Neural progenitor cell (in vitro differentiated cells): ENCODE results near the gene CCDC183. TPM values are rescaled to one million over a fixed set of nuclear protein-coding genes. Genes with fewer than 3 reads are reported as not detected.
"Not testable (repeated sequence)": the region's sequence is repeated elsewhere in the genome, so short reads cannot be mapped to it uniquely, and the experiment has no call there.

Experiments
- DNase-seq: peaks from one replicate; pipeline ENCODE4 v3.0.0-alpha.2; 2016; ENCODE audit warnings: low spot score
- H2AFZ ChIP-seq: fragments of 200-600 bp; sonication (generic); replicated peaks from 2 replicates; pipeline ENCODE4 v1.6.1; 2016; ENCODE audit warnings: antibody characterized with exemption
- H3F3A ChIP-seq: fragments of 200-600 bp; sonication (generic); 2 replicates; pipeline ENCODE4 v1.6.1; 2016; ENCODE audit warnings: antibody characterized with exemption, low read depth
- H3K27ac ChIP-seq: fragments of 200-600 bp; sonication (generic); 2 replicates; pipeline ENCODE4 v1.5.1; 2016; ENCODE audit warnings: mild to moderate bottlenecking
- H3K27me3 ChIP-seq: fragments of 200-600 bp; sonication (generic); 2 replicates; pipeline ENCODE4 v1.6.1; 2016; ENCODE audit warnings: mild to moderate bottlenecking, moderate library complexity
- H3K36me3 ChIP-seq: fragments of 200-600 bp; sonication (generic); 2 replicates; pipeline ENCODE4 v1.5.1; 2016
- H3K4me1 ChIP-seq: fragments of 200-600 bp; sonication (generic); 2 replicates; pipeline ENCODE4 v1.6.1; 2016; ENCODE audit warnings: mixed run types
- H3K4me2 ChIP-seq: fragments of 200-600 bp; sonication (generic); 2 replicates; pipeline ENCODE4 v1.6.1; 2016
- H3K4me3 ChIP-seq: fragments of 200-600 bp; sonication (generic); 2 replicates; pipeline ENCODE4 v1.5.1; 2016
- H3K79me2 ChIP-seq: fragments of 200-600 bp; sonication (generic); 2 replicates; pipeline ENCODE4 v1.6.1; 2016; ENCODE audit warnings: low read depth
- H3K9ac ChIP-seq: fragments of 200-600 bp; sonication (generic); 2 replicates; pipeline ENCODE4 v1.6.1; 2016
- H3K9me3 ChIP-seq: fragments of 200-600 bp; sonication (generic); 2 replicates; pipeline ENCODE4 v1.5.1; 2016; ENCODE audit warnings: low read depth
- H4K20me1 ChIP-seq: fragments of 200-600 bp; sonication (generic); 2 replicates; pipeline ENCODE4 v1.6.1; 2016; ENCODE audit warnings: low read depth
- H3K27ac Mint-ChIP-seq: 3 replicates; pipeline ENCODE4 v1.8.0; 2021; ENCODE audit warnings: mixed read lengths
- H3K27me3 Mint-ChIP-seq: 2 replicates; pipeline ENCODE4 v1.8.0; 2022; ENCODE audit warnings: low read depth, mild to moderate bottlenecking, inconsistent platforms, moderate library complexity, mixed read lengths; ENCODE audit not compliant: insufficient read depth
- H3K36me3 Mint-ChIP-seq: 3 replicates; pipeline ENCODE4 v1.8.0; 2021; ENCODE audit warnings: mixed read lengths
- H3K4me1 Mint-ChIP-seq: 3 replicates; pipeline ENCODE4 v1.8.0; 2021; ENCODE audit warnings: mixed read lengths
- H3K4me3 Mint-ChIP-seq: 3 replicates; pipeline ENCODE4 v1.8.0; 2021; ENCODE audit warnings: mild to moderate bottlenecking, moderate library complexity, mixed read lengths
- H3K9me3 Mint-ChIP-seq: 3 replicates; pipeline ENCODE4 v1.8.0; 2020; ENCODE audit warnings: mixed read lengths
- EZH2 ChIP-seq: fragments of 200-600 bp; sonication (generic); IDR thresholded peaks from 2 replicates; pipeline ENCODE4 v1.6.1; 2017; ENCODE audit warnings: antibody characterized with exemption, mild to moderate bottlenecking, moderate library complexity
- EZH2phosphoT487 ChIP-seq: fragments of 200-600 bp; sonication (generic); IDR thresholded peaks from 2 replicates; pipeline ENCODE4 v1.6.1; 2017; ENCODE audit warnings: antibody characterized with exemption
- total RNA-seq: library from RNA; depleted of rRNA; stranded (reverse); fragments of >200 nt; gene quantifications from 2 replicates; pipeline ENCODE4 v1.2.3, GENCODE V29; 2015; ENCODE audit warnings: low replicate concordance
- TF ChIP-seq, protein P1 (sequence below): fragments of 200-600 bp; sonication (generic); IDR thresholded peaks from 2 replicates; pipeline ENCODE4 v1.5.1; 2017; ENCODE audit warnings: antibody characterized with exemption, mild to moderate bottlenecking

CCDC183 gene
- total RNA-seq, 1 donor from 2014 or later, result 0.84 TPM

DNA sequence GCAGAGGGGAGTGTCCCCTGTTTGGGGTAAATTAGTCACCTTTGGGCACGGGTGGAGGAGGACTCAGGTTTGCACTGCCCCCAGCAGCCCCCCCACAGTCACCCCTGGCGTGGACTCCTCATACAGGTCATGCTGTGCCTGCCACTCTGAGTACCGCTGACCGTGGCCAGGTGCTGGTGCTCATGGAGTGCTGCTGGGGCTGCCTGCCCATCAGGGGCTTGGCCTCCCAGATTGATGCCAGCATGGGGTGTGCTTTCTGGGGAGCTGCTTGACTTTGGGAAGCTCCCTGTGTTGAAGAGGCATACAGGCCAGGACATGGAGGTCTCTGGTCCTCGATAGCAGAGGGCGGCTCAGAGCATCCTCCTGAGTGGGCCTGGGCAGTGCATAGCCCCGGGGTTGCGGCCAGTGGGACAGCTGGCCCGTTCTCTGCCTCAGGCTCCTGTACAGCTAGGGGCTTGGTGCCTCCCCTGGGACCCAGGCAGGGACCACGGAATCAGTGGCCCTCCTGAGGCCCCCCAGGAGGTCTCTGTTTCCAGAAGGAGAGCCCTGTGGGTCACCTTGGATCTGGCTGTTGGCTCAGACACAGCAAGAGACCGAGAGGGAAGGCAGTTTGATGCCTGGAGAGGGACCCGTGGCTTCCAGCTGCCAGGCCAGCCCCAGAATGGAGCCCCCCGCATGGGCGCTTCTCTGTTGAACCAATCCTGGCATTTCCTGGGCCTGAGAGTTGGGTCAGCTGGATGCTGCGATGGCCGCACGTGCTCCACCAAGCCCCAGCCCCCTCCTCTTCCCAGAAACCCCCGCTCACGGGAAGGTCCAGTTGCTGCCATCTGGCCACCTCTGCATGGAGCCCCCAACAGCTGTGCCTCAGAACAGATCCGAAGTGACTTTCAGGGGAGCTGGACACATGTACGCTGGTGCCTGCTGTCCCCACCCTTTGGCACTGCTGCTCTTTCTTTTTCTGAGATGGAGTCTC, 40.1 kb downstream of the CCDC183 start:
- TF ChIP-seq, protein P1, sequence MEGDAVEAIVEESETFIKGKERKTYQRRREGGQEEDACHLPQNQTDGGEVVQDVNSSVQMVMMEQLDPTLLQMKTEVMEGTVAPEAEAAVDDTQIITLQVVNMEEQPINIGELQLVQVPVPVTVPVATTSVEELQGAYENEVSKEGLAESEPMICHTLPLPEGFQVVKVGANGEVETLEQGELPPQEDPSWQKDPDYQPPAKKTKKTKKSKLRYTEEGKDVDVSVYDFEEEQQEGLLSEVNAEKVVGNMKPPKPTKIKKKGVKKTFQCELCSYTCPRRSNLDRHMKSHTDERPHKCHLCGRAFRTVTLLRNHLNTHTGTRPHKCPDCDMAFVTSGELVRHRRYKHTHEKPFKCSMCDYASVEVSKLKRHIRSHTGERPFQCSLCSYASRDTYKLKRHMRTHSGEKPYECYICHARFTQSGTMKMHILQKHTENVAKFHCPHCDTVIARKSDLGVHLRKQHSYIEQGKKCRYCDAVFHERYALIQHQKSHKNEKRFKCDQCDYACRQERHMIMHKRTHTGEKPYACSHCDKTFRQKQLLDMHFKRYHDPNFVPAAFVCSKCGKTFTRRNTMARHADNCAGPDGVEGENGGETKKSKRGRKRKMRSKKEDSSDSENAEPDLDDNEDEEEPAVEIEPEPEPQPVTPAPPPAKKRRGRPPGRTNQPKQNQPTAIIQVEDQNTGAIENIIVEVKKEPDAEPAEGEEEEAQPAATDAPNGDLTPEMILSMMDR, result no peak
- no peak for TF ChIP-seq EZH2
- TF ChIP-seq EZH2phosphoT487, result no peak
- Histone ChIP-seq H3K27ac (no peak overlapping the region), H3K4me2 (no peak overlapping the region), H3K79me2 (no peaks in the 10 kb centered on the region), H3F3A (peaks cover 20% of the 10 kb centered on the region), H3K9me3 (no peaks in the 10 kb centered on the region), H3K4me1 (peaks cover 14% of the 10 kb centered on the region), H3K27me3 (no peaks in the 10 kb centered on the region), H3K4me3 (no peak overlapping the region), H2AFZ (no peak overlapping the region), H3K9ac (no peak overlapping the region), H4K20me1 (peaks cover 19% of the 10 kb centered on the region), H3K36me3 (no peaks in the 10 kb centered on the region)
- Mint-ChIP-seq H3K4me3 (no peak overlapping the region), H3K4me1 (peaks cover 11% of the 10 kb centered on the region), H3K36me3 (peaks cover 5% of the 10 kb centered on the region), H3K27me3 (peaks cover 11% of the 10 kb centered on the region), H3K27ac (no peak overlapping the region), H3K9me3 (no peaks in the 10 kb centered on the region)
- DNase-seq, result no peak

DNA sequence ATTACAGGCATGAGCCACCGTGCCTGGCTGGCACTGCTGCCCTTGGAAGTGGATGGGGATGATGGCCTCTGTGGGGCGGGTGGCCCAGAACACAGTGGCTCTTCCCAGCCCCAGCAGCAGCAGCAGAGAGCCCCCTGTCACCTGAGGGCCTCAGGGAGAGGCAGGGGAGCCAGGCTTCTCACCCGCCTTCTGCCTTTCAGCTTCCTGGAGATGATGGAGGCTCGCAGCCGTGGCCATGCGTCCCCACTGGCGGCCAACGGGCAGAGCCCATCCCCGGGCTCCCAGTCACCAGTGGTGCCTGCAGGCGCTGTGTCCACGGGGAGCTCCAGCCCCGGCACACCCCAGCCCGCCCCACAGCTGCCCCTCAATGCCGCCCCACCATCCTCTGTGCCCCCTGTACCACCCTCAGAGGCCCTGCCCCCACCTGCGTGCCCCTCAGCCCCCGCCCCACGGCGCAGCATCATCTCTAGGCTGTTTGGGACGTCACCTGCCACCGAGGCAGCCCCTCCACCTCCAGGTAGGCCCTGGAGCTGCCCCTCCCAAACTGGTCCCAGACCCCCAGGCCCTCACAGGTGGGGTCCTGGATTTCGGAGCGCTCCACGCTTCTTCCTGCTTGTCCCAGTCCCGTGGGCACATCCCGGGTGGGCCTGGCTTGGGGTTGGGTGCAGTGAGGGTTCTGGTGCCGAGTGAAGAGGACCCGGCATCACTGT, 41.2 kb downstream of the CCDC183 start:
- H3K36me3 Mint-ChIP-seq, result peaks cover 5% of the 10 kb centered on the region
- Histone ChIP-seq H3K4me3 (no peak overlapping the region), H4K20me1 (peaks cover 30% of the 10 kb centered on the region), H2AFZ (no peak overlapping the region), H3K79me2 (no peaks in the 10 kb centered on the region), H3K9me3 (no peaks in the 10 kb centered on the region), H3F3A (peaks cover 26% of the 10 kb centered on the region), H3K9ac (no peak overlapping the region), H3K27ac (no peak overlapping the region), H3K4me2 (no peak overlapping the region), H3K27me3 (no peaks in the 10 kb centered on the region), H3K36me3 (no peaks in the 10 kb centered on the region), H3K4me1 (peaks cover 23% of the 10 kb centered on the region)
- no peak for TF ChIP-seq EZH2phosphoT487
- TF ChIP-seq, protein P1, result no peak
- TF ChIP-seq EZH2, result no peak
- peaks cover 19% of the 10 kb centered on the region for H3K4me1 Mint-ChIP-seq
- peaks cover 14% of the 10 kb centered on the region for H3K27me3 Mint-ChIP-seq
- no peak for DNase-seq
- H3K27ac Mint-ChIP-seq, result no peak overlapping the region
- no peak overlapping the region for H3K4me3 Mint-ChIP-seq
- no peaks in the 10 kb centered on the region for H3K9me3 Mint-ChIP-seq

DNA sequence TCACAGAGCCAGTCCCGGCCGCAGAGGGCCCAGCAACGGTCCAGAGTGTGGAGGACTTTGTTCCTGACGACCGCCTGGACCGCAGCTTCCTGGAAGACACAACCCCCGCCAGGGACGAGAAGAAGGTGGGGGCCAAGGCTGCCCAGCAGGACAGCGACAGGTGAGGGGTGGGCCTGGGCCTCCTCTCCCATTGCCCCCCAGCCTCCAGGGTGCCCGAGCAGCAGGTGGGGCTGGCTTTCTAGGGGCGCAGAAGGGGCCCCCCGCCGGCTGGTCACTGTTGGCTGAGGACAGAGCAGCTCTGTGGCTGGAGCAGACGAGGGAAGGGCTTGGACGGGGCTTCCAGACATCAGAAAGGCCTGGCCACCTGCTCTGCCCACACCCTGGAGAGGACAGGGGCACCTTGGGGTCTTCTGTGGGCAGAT, 41.7 kb downstream of the CCDC183 start:
- H3K9me3 Mint-ChIP-seq, H3K4me3 Mint-ChIP-seq, H3K9me3 ChIP-seq, H3K36me3 Mint-ChIP-seq, H3K9ac ChIP-seq, DNase-seq, H3K4me2 ChIP-seq, H3K27ac ChIP-seq, H3K79me2 ChIP-seq, H3K27ac Mint-ChIP-seq, H3K27me3 ChIP-seq, H3K36me3 ChIP-seq, H2AFZ ChIP-seq, H3K4me3 ChIP-seq: not testable (repeated sequence)
- H4K20me1 ChIP-seq, result peaks cover 34% of the 10 kb centered on the region
- H3K4me1 ChIP-seq, result peaks cover 23% of the 10 kb centered on the region
- H3F3A ChIP-seq, result peaks cover 26% of the 10 kb centered on the region
- Mint-ChIP-seq H3K27me3 (peaks cover 12% of the 10 kb centered on the region), H3K4me1 (peaks cover 20% of the 10 kb centered on the region)
